ENCODE results near the gene HBP1. TPM values are rescaled to one million over a fixed set of nuclear protein-coding genes. Genes with fewer than 3 reads are reported as not detected.
"Not testable (repeated sequence)": the region's sequence is repeated elsewhere in the genome, so short reads cannot be mapped to it uniquely, and the experiment has no call there.

Gene HBP1
- total and polyA plus RNA-seq, 4 donors: 22.1 to 187 (median 46.1) TPM

DNA sequence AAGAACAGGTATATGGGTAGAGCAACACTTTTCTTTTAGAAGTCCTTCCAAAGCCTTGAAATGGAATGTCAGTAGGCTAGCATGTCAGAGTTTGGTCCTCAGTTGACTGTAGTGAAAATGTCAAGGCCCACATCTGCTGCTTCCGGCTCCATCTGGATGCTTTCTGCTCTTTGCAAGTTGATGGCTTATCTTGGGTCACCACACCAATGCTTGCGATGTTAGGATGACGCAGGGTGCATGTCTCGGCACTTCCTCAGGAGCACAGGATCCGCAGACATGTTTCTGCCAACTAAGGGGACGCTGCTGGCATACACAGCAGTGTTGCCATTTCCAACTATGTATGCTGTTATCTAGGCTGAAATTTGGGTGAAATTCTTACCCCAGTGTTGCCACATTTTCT is 14.0 kb upstream of the HBP1 start:
- Histone ChIP-seq H3K9me3 (ENCODE audit: control insufficient read depth in 4 of 4, insufficient read depth in 3 of 4, low read length in 3 of 4) (no peaks in the 10 kb centered on the region), H3K27me3 (ENCODE audit: control insufficient read depth in 3 of 3, insufficient read depth in 3 of 3, low read length in 2 of 3) (no peaks in the 10 kb centered on the region), H3K4me3 (no peak overlapping the region), H3K9ac (ENCODE audit: insufficient read depth in 1 of 2, low read length in 2 of 2) (no peak overlapping the region), H3K4me1 (ENCODE audit: control insufficient read depth in 5 of 5, insufficient read depth in 5 of 5, low read length in 5 of 5) (no peaks in the 10 kb centered on the region), H3K36me3 (ENCODE audit: control insufficient read depth in 4 of 4, insufficient read depth in 4 of 4, low read length in 4 of 4) (peaks cover 0 to 3% (median under 1%) of the 10 kb centered on the region in 4 donors), H3K27ac (ENCODE audit: low read depth in 1 of 2, low read length in 1 of 2) (no peak overlapping the region)
- DNase-seq: no peak
- ATAC-seq (ENCODE audit: insufficient read depth, low FRiP score): no peak
- 98 to 99% methylated on average over 6 of the region's 6 CpGs for WGBS, 2 donors
- TF ChIP-seq, protein P1, sequence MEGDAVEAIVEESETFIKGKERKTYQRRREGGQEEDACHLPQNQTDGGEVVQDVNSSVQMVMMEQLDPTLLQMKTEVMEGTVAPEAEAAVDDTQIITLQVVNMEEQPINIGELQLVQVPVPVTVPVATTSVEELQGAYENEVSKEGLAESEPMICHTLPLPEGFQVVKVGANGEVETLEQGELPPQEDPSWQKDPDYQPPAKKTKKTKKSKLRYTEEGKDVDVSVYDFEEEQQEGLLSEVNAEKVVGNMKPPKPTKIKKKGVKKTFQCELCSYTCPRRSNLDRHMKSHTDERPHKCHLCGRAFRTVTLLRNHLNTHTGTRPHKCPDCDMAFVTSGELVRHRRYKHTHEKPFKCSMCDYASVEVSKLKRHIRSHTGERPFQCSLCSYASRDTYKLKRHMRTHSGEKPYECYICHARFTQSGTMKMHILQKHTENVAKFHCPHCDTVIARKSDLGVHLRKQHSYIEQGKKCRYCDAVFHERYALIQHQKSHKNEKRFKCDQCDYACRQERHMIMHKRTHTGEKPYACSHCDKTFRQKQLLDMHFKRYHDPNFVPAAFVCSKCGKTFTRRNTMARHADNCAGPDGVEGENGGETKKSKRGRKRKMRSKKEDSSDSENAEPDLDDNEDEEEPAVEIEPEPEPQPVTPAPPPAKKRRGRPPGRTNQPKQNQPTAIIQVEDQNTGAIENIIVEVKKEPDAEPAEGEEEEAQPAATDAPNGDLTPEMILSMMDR (IDR thresholded peaks at IDR 0.05; ENCODE audit: control extremely low read depth, extremely low read depth): no peak

DNA sequence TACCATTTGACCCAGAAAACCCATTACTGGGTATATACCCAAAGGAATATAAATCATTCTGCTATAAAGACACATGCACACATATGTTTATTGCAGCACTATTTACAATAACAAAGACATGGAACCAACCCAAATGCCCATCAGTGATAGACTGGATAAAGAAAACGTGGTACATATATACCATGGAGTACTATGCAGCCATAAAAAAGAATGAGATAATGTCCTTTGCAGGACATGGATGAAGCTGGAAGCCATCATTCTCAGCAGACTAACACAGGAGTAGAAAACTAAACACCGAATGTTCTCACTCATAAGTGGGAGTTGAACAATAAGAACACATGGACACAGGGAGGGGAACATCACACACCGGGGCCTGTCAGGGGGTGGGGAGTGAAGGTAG is 13.1 kb upstream of the HBP1 start:
- not testable (repeated sequence) for H3K4me1 ChIP-seq (ENCODE audit: control insufficient read depth in 5 of 5, insufficient read depth in 5 of 5, low read length in 5 of 5); ATAC-seq (ENCODE audit: insufficient read depth, low FRiP score); H3K4me3 ChIP-seq; H3K36me3 ChIP-seq (ENCODE audit: control insufficient read depth in 4 of 4, insufficient read depth in 4 of 4, low read length in 4 of 4); H3K9me3 ChIP-seq (ENCODE audit: control insufficient read depth in 4 of 4, insufficient read depth in 3 of 4, low read length in 3 of 4); H3K27ac ChIP-seq (ENCODE audit: low read depth in 1 of 2, low read length in 1 of 2); H3K9ac ChIP-seq (ENCODE audit: insufficient read depth in 1 of 2, low read length in 2 of 2); H3K27me3 ChIP-seq (ENCODE audit: control insufficient read depth in 3 of 3, insufficient read depth in 3 of 3, low read length in 2 of 3); DNase-seq
- 97 to 98% methylated on average over 3 of the region's 3 CpGs for WGBS, 2 donors

DNA sequence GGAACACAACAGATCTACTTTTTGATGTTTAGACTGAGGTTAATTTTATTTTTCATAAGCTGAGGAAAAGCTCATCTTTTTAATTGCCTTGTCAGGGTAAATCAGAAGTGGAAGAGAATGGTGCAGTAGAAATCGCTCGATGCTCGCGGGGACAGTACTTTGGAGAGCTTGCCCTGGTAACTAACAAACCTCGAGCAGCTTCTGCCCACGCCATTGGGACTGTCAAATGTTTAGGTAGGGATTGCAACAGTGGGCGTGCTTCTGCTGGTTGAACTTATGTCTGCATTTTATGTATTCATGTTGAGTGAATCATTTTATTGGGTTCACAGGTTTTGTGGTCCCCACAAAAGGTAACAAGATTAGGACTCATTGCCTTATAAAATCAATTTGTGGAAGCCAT is 11.7 kb upstream of the HBP1 start:
- Histone ChIP-seq H3K36me3 (ENCODE audit: control insufficient read depth in 4 of 4, insufficient read depth in 4 of 4, low read length in 4 of 4) (peaks cover 0 to 3% (median under 1%) of the 10 kb centered on the region in 4 donors), H3K9me3 (ENCODE audit: control insufficient read depth in 4 of 4, insufficient read depth in 3 of 4, low read length in 3 of 4) (no peaks in the 10 kb centered on the region), H3K27ac (ENCODE audit: low read depth in 1 of 2, low read length in 1 of 2) (no peak overlapping the region), H3K4me1 (ENCODE audit: control insufficient read depth in 5 of 5, insufficient read depth in 5 of 5, low read length in 5 of 5) (peaks cover 0 to 6% (median 0%) of the 10 kb centered on the region in 5 donors), H3K9ac (ENCODE audit: insufficient read depth in 1 of 2, low read length in 2 of 2) (no peak overlapping the region), H3K4me3 (no peak overlapping the region), H3K27me3 (ENCODE audit: control insufficient read depth in 3 of 3, insufficient read depth in 3 of 3, low read length in 2 of 3) (no peaks in the 10 kb centered on the region)
- no peak for ATAC-seq (ENCODE audit: insufficient read depth, low FRiP score)
- no peak for DNase-seq
- WGBS, 2 donors: 93 to 97% methylated on average over 7 of the region's 7 CpGs
- TF ChIP-seq, protein P1 (IDR thresholded peaks at IDR 0.05; ENCODE audit: control extremely low read depth, extremely low read depth): no peak

DNA sequence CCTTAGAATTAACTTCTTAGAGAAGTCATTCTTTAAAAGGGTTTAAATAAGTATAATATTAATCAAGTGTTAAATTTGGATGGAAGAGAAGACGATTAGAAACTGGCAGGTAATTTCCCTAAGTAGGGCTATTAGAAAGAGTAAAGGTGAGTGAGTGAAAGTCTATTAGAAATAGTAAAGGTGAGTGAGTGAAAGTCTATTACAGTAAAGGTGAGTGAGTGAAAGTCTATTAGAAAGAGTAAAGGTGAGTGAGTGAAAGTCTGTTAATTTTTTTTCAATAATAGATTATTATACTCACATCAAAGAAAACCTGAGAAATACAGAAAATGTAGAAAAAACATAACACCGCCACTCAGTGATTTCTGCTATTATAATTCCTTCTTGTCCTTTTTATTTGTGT is 10.8 kb upstream of the HBP1 start:
- Histone ChIP-seq H3K27ac (ENCODE audit: low read depth in 1 of 2, low read length in 1 of 2) (no peak overlapping the region), H3K4me1 (ENCODE audit: control insufficient read depth in 5 of 5, insufficient read depth in 5 of 5, low read length in 5 of 5) (peaks cover 0 to 6% (median 0%) of the 10 kb centered on the region in 5 donors), H3K27me3 (ENCODE audit: control insufficient read depth in 3 of 3, insufficient read depth in 3 of 3, low read length in 2 of 3) (no peaks in the 10 kb centered on the region), H3K9me3 (ENCODE audit: control insufficient read depth in 4 of 4, insufficient read depth in 3 of 4, low read length in 3 of 4) (no peaks in the 10 kb centered on the region), H3K9ac (ENCODE audit: insufficient read depth in 1 of 2, low read length in 2 of 2) (no peak overlapping the region), H3K4me3 (no peak overlapping the region), H3K36me3 (ENCODE audit: control insufficient read depth in 4 of 4, insufficient read depth in 4 of 4, low read length in 4 of 4) (peaks cover 0 to 3% (median under 1%) of the 10 kb centered on the region in 4 donors)
- WGBS, 2 donors: 90 to 94% methylated on average over 2 of the region's 2 CpGs
- no peak for ATAC-seq (ENCODE audit: insufficient read depth, low FRiP score)
- TF ChIP-seq, protein P1 (IDR thresholded peaks at IDR 0.05; ENCODE audit: control extremely low read depth, extremely low read depth): no peak
- no peak for DNase-seq
